D341Med (cell line): ENCODE results near the gene TRRAP.

ENCODE experiments used
- DNase-seq: peaks from one replicate; pipeline ENCODE4 v3.0.0; 2012; ENCODE audit warnings: low spot score

The TRRAP gene

DNA sequence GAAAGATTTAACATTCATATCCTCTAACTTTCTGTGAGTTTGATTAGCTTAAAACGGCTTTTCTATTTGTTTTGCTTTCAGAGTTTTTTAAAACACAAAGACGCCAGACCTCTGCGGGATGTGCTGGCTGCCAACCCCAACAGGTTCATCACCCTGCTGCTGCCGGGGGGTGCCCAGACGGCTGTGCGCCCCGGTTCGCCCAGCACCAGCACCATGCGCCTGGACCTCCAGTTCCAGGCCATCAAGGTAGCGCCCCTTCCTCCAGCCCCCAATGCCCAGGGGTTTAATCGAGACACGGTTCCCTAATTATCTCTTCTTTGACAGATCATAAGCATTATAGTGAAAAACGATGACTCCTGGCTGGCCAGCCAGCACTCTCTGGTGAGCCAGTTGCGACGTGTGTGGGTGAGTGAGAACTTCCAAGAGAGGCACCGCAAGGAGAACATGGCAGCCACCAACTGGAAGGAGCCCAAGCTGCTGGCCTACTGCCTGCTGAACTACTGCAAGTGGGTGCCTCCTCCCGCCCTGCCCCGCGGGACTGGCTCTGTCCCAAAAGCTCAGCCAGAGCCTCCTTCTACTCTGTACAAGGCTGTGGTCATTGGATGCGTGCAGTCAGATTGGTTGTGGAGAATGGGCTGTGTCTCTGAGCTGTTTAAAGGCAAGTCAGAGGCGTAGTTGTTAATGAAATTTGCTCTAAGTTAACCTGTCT, 71.2 kb downstream of the TRRAP start:
- DNase-seq: no peak

DNA sequence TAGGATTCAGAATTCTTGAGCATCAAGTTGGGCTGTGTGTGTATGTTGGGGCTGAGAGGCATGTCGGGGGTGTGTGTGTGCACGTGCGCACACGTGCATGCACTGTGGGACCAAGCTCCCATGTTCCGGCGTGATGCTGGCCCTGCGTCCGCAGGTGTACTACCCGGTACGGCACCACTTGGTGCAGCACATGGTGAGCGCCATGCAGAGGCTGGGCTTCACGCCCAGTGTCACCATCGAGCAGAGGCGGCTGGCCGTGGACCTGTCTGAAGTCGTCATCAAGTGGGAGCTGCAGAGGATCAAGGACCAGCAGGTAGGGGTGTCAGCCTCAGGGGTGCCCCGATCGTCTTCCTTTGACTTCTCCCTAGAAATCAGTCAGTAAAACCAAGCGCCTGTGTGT, 77.7 kb downstream of the TRRAP start:
- DNase-seq: no peak

DNA sequence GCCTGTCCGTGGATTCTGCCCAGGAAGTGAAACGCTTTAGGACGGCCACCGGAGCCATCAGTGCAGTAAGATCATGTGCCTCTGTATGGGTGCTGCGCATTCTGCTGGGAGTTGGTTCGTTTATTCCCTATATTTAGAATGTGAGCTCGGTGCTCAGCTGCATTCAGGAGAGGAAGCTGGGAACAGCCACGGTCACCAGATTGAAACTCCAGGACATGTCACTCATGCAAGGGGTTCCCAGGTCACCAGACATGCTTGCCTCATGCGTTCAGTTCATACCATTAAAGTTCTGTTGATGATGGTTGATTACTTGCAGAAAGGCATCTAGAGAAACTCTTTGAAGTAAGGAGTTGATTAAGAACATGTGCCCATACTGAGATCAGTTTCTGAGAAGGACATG, 78.1 kb downstream of the TRRAP start:
- no peak for DNase-seq

DNA sequence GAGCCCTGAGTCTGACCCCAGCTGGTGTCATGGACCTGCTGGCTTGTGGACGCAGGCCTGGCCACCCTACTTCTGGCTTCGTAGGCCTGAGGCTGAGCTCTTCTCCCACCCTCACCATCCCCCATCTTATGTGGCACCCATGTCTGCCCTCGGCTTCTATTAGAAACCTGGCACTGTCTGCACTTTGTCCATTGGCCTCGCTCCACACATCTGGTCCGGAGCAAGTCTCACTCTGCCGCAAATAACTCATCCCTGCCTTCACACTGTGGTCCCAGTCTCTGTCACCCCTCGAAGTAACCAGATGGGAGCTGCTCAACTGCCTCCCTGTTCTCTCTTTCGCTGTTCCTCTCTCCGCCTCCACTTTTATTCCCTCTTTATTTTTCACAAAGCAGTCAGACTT, 78.6 kb downstream of the TRRAP start:
- no peak for DNase-seq

DNA sequence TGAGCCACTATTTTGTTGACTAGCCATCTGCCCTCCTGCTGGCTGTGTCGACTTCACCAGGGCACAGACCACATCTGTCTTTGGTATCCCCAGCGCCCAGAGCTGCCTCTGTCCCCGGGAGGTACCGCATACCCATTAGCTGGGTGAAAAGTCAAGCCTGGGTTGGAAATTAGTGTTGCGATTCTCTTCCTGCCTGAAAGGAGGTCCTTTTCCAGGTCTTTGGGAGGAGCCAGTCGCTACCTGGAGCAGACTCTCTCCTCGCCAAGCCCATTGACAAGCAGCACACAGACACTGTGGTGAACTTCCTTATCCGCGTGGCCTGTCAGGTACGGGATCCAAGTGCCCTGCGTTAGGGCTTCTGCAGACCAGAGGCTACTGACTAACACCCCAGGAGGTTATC, 79.4 kb downstream of the TRRAP start:
- DNase-seq: no peak

DNA sequence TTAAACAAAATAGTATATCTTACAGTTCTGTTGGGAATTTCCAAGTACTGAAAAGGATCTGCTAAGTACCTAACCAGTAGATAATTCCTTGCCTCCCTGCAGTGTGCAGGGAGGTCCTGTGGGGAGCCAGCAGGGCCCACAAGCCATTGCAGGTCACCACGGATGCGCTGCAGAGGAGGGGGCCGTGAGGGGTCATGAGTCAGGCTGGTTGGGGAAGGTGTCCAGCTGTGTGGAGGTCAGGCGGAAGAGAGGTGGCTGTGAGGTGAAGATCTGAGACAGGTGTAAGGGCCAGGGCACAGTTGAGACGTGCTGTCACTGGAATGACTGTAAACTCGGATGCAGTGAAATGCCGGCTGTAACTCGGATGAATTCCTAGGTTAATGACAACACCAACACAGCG, 80.6 kb downstream of the TRRAP start:
- DNase-seq: no peak

DNA sequence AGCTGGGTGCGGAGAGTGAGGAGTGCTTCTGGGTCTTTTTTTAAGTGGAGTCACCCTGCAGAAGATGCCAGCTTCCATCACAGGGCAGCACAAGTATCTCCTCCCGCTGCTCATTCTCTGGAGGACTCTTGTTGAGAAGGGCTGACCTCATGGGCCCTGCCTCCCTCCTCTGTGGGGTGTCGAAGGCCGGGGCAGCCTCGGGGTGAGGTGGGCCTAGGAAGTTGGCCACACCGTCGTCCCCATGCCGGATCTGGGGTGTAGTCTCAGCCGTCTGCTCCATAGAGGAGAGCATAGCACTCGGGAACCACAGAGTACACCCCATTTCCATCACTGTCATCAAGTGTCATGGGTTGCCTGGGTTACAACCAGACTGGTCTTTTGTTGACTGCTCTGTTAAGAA, 85.0 kb downstream of the TRRAP start:
- no peak for DNase-seq

DNA sequence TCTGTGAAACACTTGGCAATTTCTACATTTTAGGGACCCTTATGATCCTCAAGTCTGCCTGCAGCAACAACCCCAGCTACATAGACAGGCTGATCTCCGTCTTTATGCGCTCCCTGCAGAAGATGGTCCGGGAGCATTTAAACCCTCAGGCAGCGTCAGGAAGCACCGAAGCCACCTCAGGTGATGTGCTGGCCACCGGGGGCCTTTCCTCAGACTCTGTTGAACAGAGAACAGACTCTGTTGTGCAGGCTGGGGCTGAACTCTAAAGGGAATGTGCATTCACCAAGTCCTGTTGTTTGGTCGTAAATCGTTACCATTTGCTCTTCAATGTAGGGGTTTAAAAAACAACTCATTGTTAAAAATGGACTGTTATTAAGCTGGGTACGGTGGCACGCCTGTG, 86.3 kb downstream of the TRRAP start:
- DNase-seq: no peak

DNA sequence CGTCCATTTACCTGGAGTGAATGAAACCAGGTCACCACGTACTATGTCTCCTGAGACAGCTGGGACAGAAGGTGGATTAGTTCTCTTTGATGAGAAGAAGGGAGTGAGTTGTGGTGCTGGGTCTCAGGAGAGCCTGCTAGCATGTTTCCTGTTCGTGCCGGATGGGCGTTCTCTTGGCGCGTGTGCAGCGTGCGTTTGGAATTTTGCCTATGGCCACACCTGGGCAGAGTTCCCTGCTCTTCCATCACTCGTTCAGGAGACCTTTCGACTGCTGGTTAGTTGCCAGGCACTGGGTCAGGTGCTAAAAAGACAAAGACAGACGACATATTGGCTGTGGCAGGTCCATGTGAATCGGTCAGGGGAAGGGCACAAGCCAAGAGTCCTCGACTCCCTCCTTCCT, 90.3 kb downstream of the TRRAP start:
- no peak for DNase-seq

DNA sequence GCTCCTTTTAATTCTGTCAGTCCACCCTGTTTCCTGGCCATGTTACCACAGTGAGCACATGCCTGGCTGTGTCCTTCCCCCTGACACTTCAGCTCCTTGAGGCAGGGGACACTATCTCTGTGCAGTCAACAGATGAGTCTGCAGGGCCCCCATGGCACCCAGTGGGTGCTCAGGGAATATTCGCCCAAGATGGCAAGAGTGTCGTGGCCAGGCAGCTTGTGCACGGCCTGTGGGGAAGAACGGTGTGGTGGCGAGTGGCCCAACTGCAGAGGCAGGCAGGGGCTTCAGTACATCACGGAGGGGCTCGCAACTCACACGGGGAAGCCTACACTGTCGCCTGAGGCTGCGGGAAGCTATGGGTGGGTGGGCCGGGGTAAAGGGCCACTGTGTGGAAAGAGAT, 91.1 kb downstream of the TRRAP start:
- no peak for DNase-seq

DNA sequence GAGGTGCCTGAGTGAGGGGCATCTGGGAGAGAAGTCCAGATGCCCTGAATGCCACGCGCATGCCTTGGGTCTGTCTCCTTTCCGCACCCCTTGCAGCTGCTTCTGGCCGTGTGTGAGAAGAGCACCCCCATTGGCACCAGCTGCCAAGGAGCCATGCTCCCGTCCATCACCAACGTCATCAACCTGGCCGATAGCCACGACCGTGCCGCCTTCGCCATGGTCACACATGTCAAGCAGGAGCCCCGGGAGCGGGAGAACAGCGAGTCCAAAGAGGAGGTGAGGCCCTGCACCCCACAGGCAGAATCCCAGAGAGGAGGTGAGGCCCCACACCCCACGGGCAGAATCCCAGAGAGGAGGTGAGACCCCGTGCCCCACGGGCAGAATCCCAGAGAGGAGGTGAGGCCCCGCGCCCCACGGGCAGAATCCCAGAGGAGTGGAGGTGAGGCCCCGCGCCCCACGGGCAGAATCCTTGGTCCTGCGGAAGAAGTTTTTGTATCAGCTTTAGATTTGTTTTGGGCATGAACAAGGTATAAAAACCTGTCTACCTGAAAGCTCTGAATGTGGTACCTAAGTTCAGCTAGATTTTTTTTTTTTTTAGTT, 91.8 kb downstream of the TRRAP start:
- DNase-seq: no peak

DNA sequence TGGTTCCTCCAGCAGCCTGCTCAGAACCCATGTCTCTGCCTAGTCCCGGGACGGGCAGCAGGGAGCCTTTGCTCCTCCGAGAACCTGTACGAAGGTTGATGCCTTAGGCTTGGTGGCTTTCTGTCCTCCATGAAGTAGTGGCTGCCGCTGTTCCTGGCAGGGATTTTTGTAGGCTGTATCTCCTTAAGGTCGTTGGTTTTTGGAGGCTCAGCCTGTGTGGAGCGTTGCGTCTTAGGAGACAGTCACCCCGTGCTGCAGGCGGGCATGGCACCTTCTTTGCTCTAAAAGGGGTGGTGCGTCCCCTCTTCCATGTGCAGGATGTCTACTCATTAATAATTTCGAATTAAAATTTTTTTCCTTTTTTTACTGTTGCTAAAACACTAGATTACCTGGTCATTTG, 92.5 kb downstream of the TRRAP start:
- DNase-seq: no peak

DNA sequence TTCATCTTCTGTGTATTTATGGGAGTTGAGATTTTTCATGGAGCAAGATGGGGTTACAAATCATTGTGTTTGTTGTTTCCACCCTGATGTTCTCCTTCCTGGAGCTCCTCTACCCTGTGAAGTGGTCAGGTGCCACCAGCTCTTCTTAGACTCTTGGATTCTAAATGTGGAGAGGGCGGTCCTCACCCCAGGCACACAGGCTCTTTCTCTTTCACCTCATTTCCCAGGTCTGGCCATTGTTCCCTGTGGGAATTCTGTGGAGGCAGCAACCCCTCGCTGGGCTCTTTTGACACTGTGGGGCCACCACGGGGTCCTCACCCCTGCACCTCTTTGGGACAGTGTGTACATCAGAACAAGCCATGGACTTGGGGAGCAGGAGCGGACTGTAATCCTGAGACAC, 95.9 kb downstream of the TRRAP start:
- DNase-seq: no peak

DNA sequence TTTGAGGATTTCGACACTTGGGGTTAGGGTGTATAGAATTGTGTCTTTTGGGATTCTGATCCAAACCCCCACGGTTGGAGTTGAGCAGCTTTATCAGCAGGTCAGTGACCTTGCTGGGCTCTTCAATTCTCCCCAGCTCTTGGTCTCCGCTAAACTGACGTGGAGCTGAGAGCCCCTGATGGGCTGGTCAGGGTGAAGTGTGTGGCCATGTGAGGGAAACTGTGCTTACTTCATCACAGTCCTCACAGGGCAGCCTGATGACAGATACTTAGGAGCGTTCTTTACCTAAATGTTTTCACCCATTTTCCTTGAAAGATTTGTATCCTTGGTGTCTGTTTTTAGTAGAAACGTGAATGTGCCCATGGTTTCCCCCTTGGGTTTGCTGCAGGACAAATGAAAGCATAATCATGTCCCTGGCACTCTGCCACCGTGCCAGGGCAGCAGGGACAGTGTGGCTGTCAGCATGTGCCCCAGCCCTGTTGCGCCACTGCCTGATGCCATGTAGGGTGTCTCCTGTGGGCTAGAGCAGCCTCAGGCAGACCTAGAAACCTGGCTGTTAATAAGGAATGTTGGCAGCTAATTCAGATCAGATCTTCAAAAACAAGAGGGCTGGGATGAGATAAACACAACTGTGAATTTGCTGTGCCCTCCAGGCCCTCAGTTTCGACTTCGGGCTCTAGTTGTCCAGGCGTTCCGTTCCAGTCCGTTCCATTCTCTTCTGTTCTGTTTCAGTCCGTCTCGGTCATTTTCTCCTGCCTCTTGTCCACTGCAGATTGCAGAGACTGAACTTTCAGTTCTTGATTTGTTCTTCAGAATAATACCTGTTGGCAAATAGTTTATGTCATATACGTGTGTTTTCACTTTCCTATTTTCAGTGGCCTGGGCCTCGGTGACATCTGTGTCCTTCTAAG, 96.8 kb downstream of the TRRAP start:
- DNase-seq: no peak

DNA sequence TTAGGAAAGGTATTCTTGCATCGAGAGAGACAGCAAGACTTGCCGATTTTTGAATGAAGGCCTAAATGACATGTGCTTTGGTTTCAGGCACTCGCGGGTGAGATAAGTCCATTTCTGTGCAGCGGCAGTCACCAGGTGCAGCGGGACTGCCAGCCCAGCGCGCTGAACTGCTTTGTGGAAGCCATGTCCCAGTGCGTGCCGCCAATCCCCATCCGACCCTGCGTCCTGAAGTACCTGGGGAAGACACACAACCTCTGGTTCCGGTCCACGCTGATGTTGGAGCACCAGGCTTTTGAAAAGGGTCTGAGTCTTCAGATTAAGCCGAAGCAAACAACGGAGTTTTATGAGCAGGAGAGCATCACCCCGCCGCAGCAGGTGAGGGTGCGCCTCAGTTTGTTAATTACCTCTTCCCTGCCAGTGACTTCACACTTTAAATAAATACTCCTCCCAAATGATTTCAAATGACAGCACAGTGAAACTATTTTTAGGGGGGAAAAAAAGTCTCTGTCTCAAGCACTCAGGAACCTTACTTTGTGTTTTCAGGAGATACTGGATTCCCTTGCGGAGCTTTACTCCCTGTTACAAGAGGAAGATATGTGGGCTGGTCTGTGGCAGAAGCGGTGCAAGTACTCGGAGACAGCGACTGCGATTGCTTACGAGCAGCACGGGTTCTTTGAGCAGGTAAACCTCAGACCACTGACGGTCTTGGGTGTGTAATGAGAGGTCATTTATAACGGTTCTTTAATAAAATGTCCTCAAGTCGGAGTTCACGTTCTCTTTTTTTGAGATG, 98.3 kb downstream of the TRRAP start:
- no peak for DNase-seq

DNA sequence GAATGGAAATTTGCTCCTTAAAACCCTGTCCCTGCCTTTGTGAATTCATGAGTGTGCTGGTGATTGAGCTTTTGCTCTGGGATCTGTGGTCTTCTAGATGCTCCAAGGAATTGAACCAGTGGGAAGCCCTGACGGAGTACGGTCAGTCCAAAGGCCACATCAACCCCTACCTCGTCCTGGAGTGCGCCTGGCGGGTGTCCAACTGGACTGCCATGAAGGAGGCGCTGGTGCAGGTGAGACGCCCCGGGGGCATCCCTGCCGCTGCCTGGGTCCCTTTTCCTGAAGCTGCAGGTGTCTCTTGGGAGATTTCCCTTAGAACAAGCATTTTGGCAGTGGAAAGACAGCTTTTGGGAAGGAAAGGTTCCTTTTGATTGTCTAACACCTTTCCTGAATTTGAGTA, 100.3 kb downstream of the TRRAP start:
- DNase-seq: no peak

DNA sequence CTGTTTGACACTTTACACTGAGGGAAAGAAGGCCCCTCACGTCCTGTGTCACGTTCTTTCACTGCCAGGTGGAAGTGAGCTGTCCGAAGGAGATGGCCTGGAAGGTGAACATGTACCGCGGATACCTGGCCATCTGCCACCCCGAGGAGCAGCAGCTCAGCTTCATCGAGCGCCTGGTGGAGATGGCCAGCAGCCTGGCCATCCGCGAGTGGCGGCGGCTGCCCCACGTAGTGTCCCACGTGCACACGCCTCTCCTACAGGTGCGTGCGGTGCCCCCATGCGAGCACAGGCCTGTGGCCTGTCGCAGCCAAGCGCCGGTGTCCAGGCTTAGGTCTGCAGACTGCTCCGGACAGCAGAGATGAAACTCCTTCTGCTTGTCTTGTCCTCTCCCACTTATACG, 103.4 kb downstream of the TRRAP start:
- no peak for DNase-seq

DNA sequence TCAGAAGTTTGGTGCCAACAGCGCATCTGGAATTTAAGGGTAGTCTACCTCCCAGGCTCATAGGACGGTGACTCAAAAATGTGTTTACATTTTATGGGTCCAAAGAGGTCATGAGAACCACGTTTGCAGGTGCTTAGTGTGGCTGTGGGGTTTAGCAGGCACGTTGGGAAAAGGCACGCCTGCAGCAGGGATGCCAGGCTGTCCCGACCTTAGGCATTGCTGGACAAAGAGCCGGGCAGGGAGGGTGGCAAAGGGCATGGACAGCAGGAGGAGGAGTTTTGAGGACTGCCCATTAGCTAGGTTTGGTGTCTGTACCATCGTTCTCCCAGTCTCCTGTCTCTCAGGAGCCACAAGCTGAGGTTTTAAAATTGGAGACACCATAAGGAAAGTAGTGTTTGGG, 104.4 kb downstream of the TRRAP start:
- no peak for DNase-seq

DNA sequence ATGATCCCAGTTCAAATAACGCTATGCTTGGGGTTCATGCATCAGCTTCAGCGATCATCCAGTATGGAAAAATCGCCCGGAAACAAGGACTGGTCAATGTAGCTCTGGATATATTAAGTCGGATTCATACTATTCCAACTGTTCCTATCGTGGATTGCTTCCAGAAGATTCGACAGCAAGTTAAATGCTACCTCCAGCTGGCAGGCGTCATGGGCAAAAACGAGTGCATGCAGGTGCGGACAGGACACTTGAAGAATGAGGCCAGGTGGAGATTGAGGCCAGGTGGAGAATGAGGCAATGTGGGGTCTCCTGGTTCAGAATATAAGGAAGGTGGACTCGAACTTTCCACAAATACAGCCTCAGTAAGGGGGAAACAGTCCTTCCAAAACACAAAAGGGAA, 105.8 kb downstream of the TRRAP start:
- no peak for DNase-seq

DNA sequence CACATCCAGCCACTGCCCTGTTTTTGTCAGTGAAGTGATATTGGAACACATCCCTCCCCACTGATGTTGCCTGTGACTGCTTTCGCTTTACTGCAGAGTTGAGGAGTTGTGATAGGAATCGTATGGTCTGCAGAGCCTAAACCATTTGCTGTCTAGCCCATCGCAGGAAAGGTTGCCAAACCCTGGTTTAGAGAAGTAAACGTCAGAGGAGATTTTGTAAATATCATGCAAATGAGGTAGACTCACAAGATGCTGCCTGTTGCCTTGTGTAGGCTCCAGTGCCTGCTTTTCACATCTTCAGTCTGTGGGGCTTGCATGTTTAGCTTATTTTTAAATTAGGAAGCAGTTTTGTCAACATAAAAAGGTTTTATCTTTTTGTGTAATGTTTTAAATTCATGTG, 107.1 kb downstream of the TRRAP start:
- no peak for DNase-seq

DNA sequence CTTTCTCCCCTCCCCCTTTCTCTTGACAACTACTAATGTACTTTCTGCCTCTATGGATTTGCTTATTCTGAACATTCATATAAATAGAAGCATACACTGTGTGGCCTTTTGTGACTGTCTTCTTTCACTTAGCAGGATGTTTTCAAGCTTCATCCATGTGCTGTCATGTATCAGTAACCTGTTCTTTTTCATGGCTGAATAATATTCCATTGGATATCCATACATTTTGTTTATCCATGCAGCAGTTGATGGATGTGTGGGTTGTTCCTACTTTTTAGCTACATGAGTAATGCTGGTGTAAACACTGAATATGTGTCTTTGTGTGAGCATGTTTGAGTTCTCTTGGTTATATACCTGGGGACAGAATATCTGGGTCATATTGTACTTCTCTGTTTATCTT, 107.6 kb downstream of the TRRAP start:
- DNase-seq: no peak

DNA sequence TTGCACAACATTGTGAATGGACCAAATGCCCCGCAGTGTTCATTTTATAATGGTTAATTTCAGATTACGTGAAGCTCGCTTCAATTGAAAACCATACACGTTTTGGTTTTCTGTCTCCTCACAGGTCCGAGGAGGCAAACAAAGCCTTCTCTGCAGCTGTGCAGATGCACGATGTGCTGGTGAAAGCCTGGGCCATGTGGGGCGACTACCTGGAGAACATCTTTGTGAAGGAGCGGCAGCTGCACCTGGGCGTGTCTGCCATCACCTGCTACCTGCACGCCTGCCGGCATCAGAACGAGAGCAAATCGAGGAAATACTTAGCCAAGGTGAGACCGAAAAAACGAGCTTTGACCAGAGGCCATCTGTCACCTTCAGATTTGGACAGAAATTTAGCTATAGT, 110.3 kb downstream of the TRRAP start:
- DNase-seq: no peak

DNA sequence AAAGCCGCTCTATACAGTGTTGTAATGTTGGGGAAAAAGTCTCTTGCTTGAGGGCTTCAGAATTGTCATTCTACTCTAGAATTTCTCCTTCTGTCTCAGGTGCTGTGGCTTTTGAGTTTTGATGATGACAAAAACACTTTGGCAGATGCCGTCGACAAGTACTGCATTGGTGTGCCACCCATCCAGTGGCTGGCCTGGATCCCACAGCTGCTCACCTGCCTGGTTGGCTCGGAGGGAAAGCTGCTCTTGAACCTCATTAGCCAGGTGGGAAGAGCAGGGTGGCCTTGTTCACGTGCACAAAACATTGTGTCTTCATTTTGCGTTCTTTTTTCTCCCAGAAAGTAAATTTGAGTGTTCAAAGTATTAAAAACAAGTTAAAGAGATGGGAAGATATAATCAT, 112.0 kb downstream of the TRRAP start:
- no peak for DNase-seq
